ENCODE results near the gene EPHB4.
"Not testable (repeated sequence)": the region's sequence is repeated elsewhere in the genome, so short reads cannot be mapped to it uniquely, and the experiment has no call there.

The EPHB4 gene

GRCh38 chr7:100824499-100825214, 2.7 kb downstream of the EPHB4 start:
- in situ Hi-C loops (cut with MboI; ENCODE audit: low pct_unique_long_range_greater_than_20kb, low sequenced_read_pairs): no loop called here
- DNase-seq: no peak

- in situ Hi-C loops (cut with MboI; ENCODE audit: low pct_unique_long_range_greater_than_20kb, low sequenced_read_pairs): no loop called here
- DNase-seq: no peak
Observed at GRCh38 chr7:100823534-100823933, 3.8 kb downstream of the EPHB4 start.

GRCh38 chr7:100823140-100823525, 4.2 kb downstream of the EPHB4 start:
- no peak for DNase-seq

GRCh38 chr7:100822236-100823139, 4.8 kb downstream of the EPHB4 start:
- in situ Hi-C loops (cut with MboI; ENCODE audit: low pct_unique_long_range_greater_than_20kb, low sequenced_read_pairs): no loop called here
- no peak for DNase-seq

More at GRCh38 chr7:100823140-100823525, 4.2 kb downstream of the EPHB4 start:
- in situ Hi-C loops (cut with MboI; ENCODE audit: low pct_unique_long_range_greater_than_20kb, low sequenced_read_pairs): no loop called here

- in situ Hi-C loops (cut with MboI; ENCODE audit: low pct_unique_long_range_greater_than_20kb, low sequenced_read_pairs): no loop called here
Observed at GRCh38 chr7:100819586-100819985, 7.7 kb downstream of the EPHB4 start.

GRCh38 chr7:100818825-100819224, 8.5 kb downstream of the EPHB4 start:
- no peak for DNase-seq
- in situ Hi-C loops (cut with MboI; ENCODE audit: low pct_unique_long_range_greater_than_20kb, low sequenced_read_pairs): no loop called here

More at GRCh38 chr7:100819586-100819985, 7.7 kb downstream of the EPHB4 start:
- DNase-seq: no peak

- no peak for DNase-seq
- in situ Hi-C loops (cut with MboI; ENCODE audit: low pct_unique_long_range_greater_than_20kb, low sequenced_read_pairs): no loop called here
Observed at GRCh38 chr7:100818366-100818765, 9.0 kb downstream of the EPHB4 start.

- in situ Hi-C loops (cut with MboI; ENCODE audit: low pct_unique_long_range_greater_than_20kb, low sequenced_read_pairs): no loop called here
- DNase-seq: no peak
Observed at GRCh38 chr7:100817097-100817496, 10.2 kb downstream of the EPHB4 start.

- in situ Hi-C loops (cut with MboI; ENCODE audit: low pct_unique_long_range_greater_than_20kb, low sequenced_read_pairs); DNase-seq: not testable (repeated sequence)
Observed at GRCh38 chr7:100816515-100816914, 10.8 kb downstream of the EPHB4 start.

GRCh38 chr7:100812729-100813128, 14.6 kb downstream of the EPHB4 start:
- in situ Hi-C loops (cut with MboI; ENCODE audit: low pct_unique_long_range_greater_than_20kb, low sequenced_read_pairs): no loop called here
- no peak for DNase-seq

GRCh38 chr7:100811480-100811879, 15.8 kb downstream of the EPHB4 start:
- DNase-seq: no peak
- in situ Hi-C loops (cut with MboI; ENCODE audit: low pct_unique_long_range_greater_than_20kb, low sequenced_read_pairs): no loop called here

- in situ Hi-C loops (cut with MboI; ENCODE audit: low pct_unique_long_range_greater_than_20kb, low sequenced_read_pairs): no loop called here
Observed at GRCh38 chr7:100808354-100808875, 18.9 kb downstream of the EPHB4 start.

GRCh38 chr7:100806883-100807282, 20.4 kb downstream of the EPHB4 start:
- in situ Hi-C loops (cut with MboI; ENCODE audit: low pct_unique_long_range_greater_than_20kb, low sequenced_read_pairs); DNase-seq: not testable (repeated sequence)

More at GRCh38 chr7:100808354-100808875, 18.9 kb downstream of the EPHB4 start:
- DNase-seq: no peak

- DNase-seq: no peak
- in situ Hi-C loops (cut with MboI; ENCODE audit: low pct_unique_long_range_greater_than_20kb, low sequenced_read_pairs): no loop called here
Observed at GRCh38 chr7:100806276-100806675, 21.0 kb downstream of the EPHB4 start.

- in situ Hi-C loops (cut with MboI; ENCODE audit: low pct_unique_long_range_greater_than_20kb, low sequenced_read_pairs): no loop called here
- no peak for DNase-seq
Observed at GRCh38 chr7:100804681-100805431, 22.5 kb downstream of the EPHB4 start.

- in situ Hi-C loops (cut with MboI; ENCODE audit: low pct_unique_long_range_greater_than_20kb, low sequenced_read_pairs): no loop called here
- peak; percentile 94 for DNase-seq
Observed at GRCh38 chr7:100803398-100804161, 23.7 kb downstream of the EPHB4 start.

- in situ Hi-C loops (cut with MboI; ENCODE audit: low pct_unique_long_range_greater_than_20kb, low sequenced_read_pairs): no loop called here
- DNase-seq: no peak
Observed at GRCh38 chr7:100802951-100803350, 24.4 kb downstream of the EPHB4 start.

GRCh38 chr7:100801833-100802568, 25.3 kb downstream of the EPHB4 start:
- DNase-seq: no peak
- in situ Hi-C loops (cut with MboI; ENCODE audit: low pct_unique_long_range_greater_than_20kb, low sequenced_read_pairs): no loop called here
